Astrocyte (in vitro differentiated cells and primary cell): ENCODE results near the gene BLOC1S4.

Experiments
- EZH2 ChIP-seq: IDR thresholded peaks from 2 replicates; pipeline ENCODE4 v1.6.1; 2012; ENCODE audit warnings: mild to moderate bottlenecking, low read length, inconsistent platforms; ENCODE audit not compliant: insufficient read depth
- TF ChIP-seq, protein P1 (sequence below): IDR thresholded peaks from 2 replicates; pipeline ENCODE4 v1.5.1; 2011; ENCODE audit warnings: low read depth, mild to moderate bottlenecking, inconsistent platforms, low read length, moderate library complexity; ENCODE audit not compliant: insufficient read depth

DNA sequence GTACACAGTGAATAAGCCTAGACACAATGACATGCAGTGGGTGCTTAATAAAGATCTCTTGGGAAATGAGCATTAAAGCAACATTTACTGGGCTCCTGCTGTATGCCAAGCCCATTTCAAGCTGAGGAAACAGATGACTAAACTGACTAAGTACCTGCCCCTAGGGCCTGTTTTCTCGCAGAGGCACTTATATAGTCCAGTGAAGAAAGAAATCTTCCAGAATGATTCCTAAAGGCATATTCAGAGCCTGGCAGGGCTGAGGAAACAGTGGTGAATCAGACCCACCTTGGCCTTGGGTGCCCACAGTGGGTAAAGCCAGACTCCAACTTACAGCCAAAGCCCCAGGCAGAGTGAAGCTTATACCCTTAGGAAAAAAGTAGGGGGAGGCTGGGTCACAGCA, 44.3 kb upstream of the BLOC1S4 start:
- TF ChIP-seq, protein P1, sequence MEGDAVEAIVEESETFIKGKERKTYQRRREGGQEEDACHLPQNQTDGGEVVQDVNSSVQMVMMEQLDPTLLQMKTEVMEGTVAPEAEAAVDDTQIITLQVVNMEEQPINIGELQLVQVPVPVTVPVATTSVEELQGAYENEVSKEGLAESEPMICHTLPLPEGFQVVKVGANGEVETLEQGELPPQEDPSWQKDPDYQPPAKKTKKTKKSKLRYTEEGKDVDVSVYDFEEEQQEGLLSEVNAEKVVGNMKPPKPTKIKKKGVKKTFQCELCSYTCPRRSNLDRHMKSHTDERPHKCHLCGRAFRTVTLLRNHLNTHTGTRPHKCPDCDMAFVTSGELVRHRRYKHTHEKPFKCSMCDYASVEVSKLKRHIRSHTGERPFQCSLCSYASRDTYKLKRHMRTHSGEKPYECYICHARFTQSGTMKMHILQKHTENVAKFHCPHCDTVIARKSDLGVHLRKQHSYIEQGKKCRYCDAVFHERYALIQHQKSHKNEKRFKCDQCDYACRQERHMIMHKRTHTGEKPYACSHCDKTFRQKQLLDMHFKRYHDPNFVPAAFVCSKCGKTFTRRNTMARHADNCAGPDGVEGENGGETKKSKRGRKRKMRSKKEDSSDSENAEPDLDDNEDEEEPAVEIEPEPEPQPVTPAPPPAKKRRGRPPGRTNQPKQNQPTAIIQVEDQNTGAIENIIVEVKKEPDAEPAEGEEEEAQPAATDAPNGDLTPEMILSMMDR: no peak
- no peak for TF ChIP-seq EZH2
